Pancreas (tissue), 10 donors: ENCODE measurements around the gene AAMP. TPM values are rescaled to one million over a fixed set of nuclear protein-coding genes. Genes with fewer than 3 reads are reported as not detected.
A peak's percentile ranks its signal among the peaks of the same experiment; 100 is the strongest.

ENCODE experiments used
- ATAC-seq, 4 donors: fragments of 200-7000 bp; cut with Tn5 transposase; one replicate each; pipeline versions ENCODE4 v1.8.0 to v1.9.1; 2020; ENCODE audit warnings: mild to moderate bottlenecking in 4 of 4, moderate library complexity in 4 of 4
- DNase-seq, 6 donors: peaks; one replicate each; pipeline ENCODE4 v3.0.0-alpha.2; 2020
- FAIRE-seq: peaks from 2 replicates; lab custom pipeline; 2012; peaks lifted over from hg19 to GRCh38; lab: Jason Lieb, UNC
- H3K27ac ChIP-seq, 4 donors: fragments of 200-600 bp; sonication (generic); 1 replicate in 3 of 4; 2 replicates in 1 of 4; pipeline versions ENCODE4 v1.5.0 to v1.8.0; 2020
- H3K27me3 ChIP-seq, 4 donors: fragments of 200-600 bp; one replicate each; pipeline ENCODE4 v1.8.0; 2021
- H3K36me3 ChIP-seq, 3 donors: fragments of 200-600 bp; sonication (generic) in 1 of 3; one replicate each; pipeline versions ENCODE4 v1.5.0 to v1.8.0; 2020 to 2021
- H3K4me1 ChIP-seq, 3 donors: fragments of 200-600 bp; one replicate each; pipeline ENCODE4 v1.8.0; 2021
- H3K4me3 ChIP-seq, 4 donors: fragments of 200-600 bp; sonication (generic) in 2 of 4; one replicate each; pipeline versions ENCODE4 v1.5.0 to v1.8.0; 2020 to 2021
- H3K9me3 ChIP-seq, 4 donors: fragments of 200-600 bp; one replicate each; pipeline ENCODE4 v1.8.0; 2021
- WGBS, 2 donors: extraction: QIAGEN DNeasy Blood & Tissue Kit; methylation state at CpG; one replicate each; pipeline ENCODE4 v1.1.7; 2013; 5-methylcytosine and 5-hydroxymethylcytosine counted together
- intact Hi-C, 3 donors: fragments of 100-400 bp; cut with DNase I; formaldehyde crosslinking; loops; one replicate each; pipeline versions ENCODE4 v1.11.1 to v1.14.2; 2022
- polyA plus RNA-seq, 2 donors: library from polyadenylated mRNA; stranded (reverse); fragments of 200-250 nt; gene quantifications; one replicate each; pipeline ENCODE4 v1.2.3, GENCODE V29; 2013
- total RNA-seq, 6 donors: library from RNA; stranded (reverse); fragmentation: NEBNext Ultra II Directional in 4 of 6; extraction: Animal tissue kit (Norgen Biotek cat#: 25700) in 4 of 6; gene quantifications; one replicate each; pipeline versions ENCODE4 v1.2.1 to v1.2.4, GENCODE V29; 2021 to 2023
- TF ChIP-seq, protein P1 (sequence below), 4 donors: fragments of 200-600 bp; sonication (generic) in 3 of 4; IDR thresholded peaks; one replicate each; pipeline versions ENCODE4 v1.5.0 to v1.8.0; 2021; ENCODE audit warnings: antibody characterized with exemption in 4 of 4
- donor health status: healthy with polysubstance abuse.
- donor health status: DM: no; HTN: no; CAD: no; lungs with moderate emphysema.
- donor health status: DM: no; HTN: no; CAD: no.
- donor health status: control.
- donor health status: control.
- donor health status: Bipolar disorder and iron deficiency.
- donor health status: DM: yes; HTN: yes; CAD: no.
- donor health status: DM: no; HTN: no; CAD: no.
- donor health status: DM: no; HTN: no; CAD: no.
- donor health status: DM: yes; HTN: yes; CAD: no.

AAMP gene
- total and polyA plus RNA-seq, 8 donors, result 34.0 to 85.5 (median 41.4) TPM

GRCh38 chr2:218293715-218294429 lies 23.9 kb upstream of the AAMP start:
- Histone ChIP-seq H3K4me1 (peaks cover 22 to 56% (median 52%) of the 10 kb centered on the region in 3 donors), H3K36me3 (no peaks in the 10 kb centered on the region), H3K9me3 (no peaks in the 10 kb centered on the region), H3K27ac (peak overlapping the region; percentile 96 to 100 (median 98)), H3K4me3 (no peak overlapping the region), H3K27me3 (no peaks in the 10 kb centered on the region)
- WGBS, 2 donors, result 36 to 37% methylated on average over 5 of the region's 5 CpGs
- intact Hi-C loops, result no loop called here
- DNase-seq (peak in 1 of 6 donors; percentile 32), FAIRE-seq (no peak), ATAC-seq (no peak)
- TF ChIP-seq, protein P1, sequence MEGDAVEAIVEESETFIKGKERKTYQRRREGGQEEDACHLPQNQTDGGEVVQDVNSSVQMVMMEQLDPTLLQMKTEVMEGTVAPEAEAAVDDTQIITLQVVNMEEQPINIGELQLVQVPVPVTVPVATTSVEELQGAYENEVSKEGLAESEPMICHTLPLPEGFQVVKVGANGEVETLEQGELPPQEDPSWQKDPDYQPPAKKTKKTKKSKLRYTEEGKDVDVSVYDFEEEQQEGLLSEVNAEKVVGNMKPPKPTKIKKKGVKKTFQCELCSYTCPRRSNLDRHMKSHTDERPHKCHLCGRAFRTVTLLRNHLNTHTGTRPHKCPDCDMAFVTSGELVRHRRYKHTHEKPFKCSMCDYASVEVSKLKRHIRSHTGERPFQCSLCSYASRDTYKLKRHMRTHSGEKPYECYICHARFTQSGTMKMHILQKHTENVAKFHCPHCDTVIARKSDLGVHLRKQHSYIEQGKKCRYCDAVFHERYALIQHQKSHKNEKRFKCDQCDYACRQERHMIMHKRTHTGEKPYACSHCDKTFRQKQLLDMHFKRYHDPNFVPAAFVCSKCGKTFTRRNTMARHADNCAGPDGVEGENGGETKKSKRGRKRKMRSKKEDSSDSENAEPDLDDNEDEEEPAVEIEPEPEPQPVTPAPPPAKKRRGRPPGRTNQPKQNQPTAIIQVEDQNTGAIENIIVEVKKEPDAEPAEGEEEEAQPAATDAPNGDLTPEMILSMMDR (IDR thresholded peaks at IDR 0.05), result no peak

- no peaks in the 10 kb centered on the region for H3K27me3 ChIP-seq
- ATAC-seq (peak; percentile 71 to 80 (median 76)), FAIRE-seq (no peak), DNase-seq (peak; percentile 76 to 94 (median 86))
- H3K4me3 ChIP-seq, result peak within 1 kb of the TSS; percentile 61 to 91 (median 86)
- peaks cover 36 to 66% (median 62%) of the 10 kb centered on the region in 3 donors for H3K4me1 ChIP-seq
- H3K9me3 ChIP-seq, result no peaks in the 10 kb centered on the region
- H3K36me3 ChIP-seq, result no peaks in the 10 kb centered on the region
- WGBS, 2 donors, result 2 to 3% methylated on average over 55 to 63 of the region's 63 CpGs
- TF ChIP-seq, protein P1 (IDR thresholded peaks at IDR 0.05), result peak; percentile 89 to 97 (median 90)
- H3K27ac ChIP-seq, result peak within 1 kb of the TSS; percentile 96 to 100 (median 98)
- intact Hi-C loops, result no loop called here
Measured at GRCh38 chr2:218292048-218293014, 22.4 kb upstream of the AAMP start, which contains the start of gene TMBIM1. TSS of gene TMBIM1 (minus strand) at chr2:218292503. CDS start at chr2:218282141, 10,362 bp downstream.

- FAIRE-seq, result no peak
- WGBS, 2 donors, result 9 to 13% methylated on average over 11 to 12 of the region's 12 CpGs
- intact Hi-C loops, result no loop called here
Measured at GRCh38 chr2:218291318-218292047, 21.5 kb upstream of the AAMP start.

More at GRCh38 chr2:218291318-218292047, 21.5 kb upstream of the AAMP start:
- Histone ChIP-seq H3K4me3 (peak overlapping the region; percentile 61 to 91 (median 86)), H3K36me3 (no peaks in the 10 kb centered on the region), H3K4me1 (peaks cover 42 to 69% (median 67%) of the 10 kb centered on the region in 3 donors), H3K27ac (peak overlapping the region; percentile 96 to 100 (median 98)), H3K9me3 (no peaks in the 10 kb centered on the region), H3K27me3 (no peaks in the 10 kb centered on the region)
- TF ChIP-seq, protein P1 (IDR thresholded peaks at IDR 0.05), result no peak
- ATAC-seq, result peak in 3 of 4 donors; percentile 1 to 3 (median 1)
- DNase-seq, result peak in 2 of 6 donors; percentile 21 to 59
